Endothelial cell of umbilical vein (primary cell): ENCODE results near the gene PAPLN. TPM values are rescaled to one million over a fixed set of nuclear protein-coding genes. Genes with fewer than 3 reads are reported as not detected.

Experiments
- BruUV-seq: library from RNA; stranded (reverse); fragments of 400-500 nt; replicated peaks from 2 replicates; lab custom pipeline; 2021; lab: Mats Ljungman, UMichigan
- CTCF ChIA-PET: fragments of 300-600, 350-600 bp; sonication (Branson Sonifier 250); formaldehyde crosslinking; loops from one replicate; lab custom pipeline; 2021; ENCODE audit warnings: antibody characterized with exemption, inconsistent platforms; lab: Charles Lee
- POLR2A ChIA-PET: fragments of 300-600, 350-600 bp; sonication (Branson Sonifier 250); formaldehyde crosslinking; loops from one replicate; lab custom pipeline; 2021; ENCODE audit warnings: antibody characterized with exemption, inconsistent platforms; lab: Charles Lee
- DNase-seq: peaks from one replicate; pipeline ENCODE4 v3.0.0-alpha.2; 2011; ENCODE audit warnings: low read depth, low spot score
- FAIRE-seq: peaks from 2 replicates; lab custom pipeline; 2011; peaks lifted over from hg19 to GRCh38; lab: Jason Lieb, UNC
- H2AFZ ChIP-seq: 2 replicates; pipeline ENCODE4 v1.6.0; 2012; ENCODE audit warnings: low read depth, low read length, control low read depth, inconsistent platforms
- H3K27ac ChIP-seq: 2 replicates; pipeline ENCODE4 v1.5.1; 2011; ENCODE audit warnings: low read depth, mild to moderate bottlenecking, control low read depth, low read length, moderate library complexity; ENCODE audit not compliant: insufficient read depth
- H3K27me3 ChIP-seq, 2 experiments: 2 replicates each; pipeline versions ENCODE4 v1.6.0 to v1.6.1; 2011; ENCODE audit warnings: low read length in 2 of 2, mixed read lengths in 1 of 2; ENCODE audit not compliant: control insufficient read depth in 2 of 2, insufficient read depth in 2 of 2
- H3K36me3 ChIP-seq, 2 experiments: 2 replicates in 1 of 2; 3 replicates in 1 of 2; pipeline ENCODE4 v1.5.1; 2011; ENCODE audit warnings: low read length in 2 of 2, mild to moderate bottlenecking in 1 of 2, moderate library complexity in 1 of 2; ENCODE audit not compliant: control insufficient read depth in 2 of 2, insufficient read depth in 2 of 2; ENCODE audit errors: extremely low read depth in 1 of 2
- H3K4me1 ChIP-seq: 3 replicates; pipeline ENCODE4 v1.5.1; 2011; ENCODE audit warnings: mild to moderate bottlenecking, low read length; ENCODE audit not compliant: control insufficient read depth, insufficient read depth; ENCODE audit errors: extremely low read depth
- H3K4me2 ChIP-seq: 2 replicates; pipeline ENCODE4 v1.6.1; 2011; ENCODE audit warnings: low read length, control low read depth, mixed read lengths; ENCODE audit not compliant: insufficient read depth
- H3K4me3 ChIP-seq, 3 experiments: fragments of 200-600 bp in 1 of 3; sonication (generic), shearing (Covaris generic) in 1 of 3; replicated peaks in 1 of 3; 2 replicates each; pipeline ENCODE4 v1.5.1; 2011 to 2016; ENCODE audit warnings: control low read depth in 3 of 3, low read length in 3 of 3, mild to moderate bottlenecking in 2 of 3, inconsistent platforms in 1 of 3, low read depth in 1 of 3, moderate library complexity in 1 of 3; ENCODE audit not compliant: insufficient read depth in 1 of 3
- H3K79me2 ChIP-seq: 2 replicates; pipeline ENCODE4 v1.6.0; 2012; ENCODE audit warnings: low read length, inconsistent platforms; ENCODE audit not compliant: control insufficient read depth, insufficient read depth
- H3K9ac ChIP-seq: replicated peaks from 2 replicates; pipeline ENCODE3; 2011; ENCODE audit warnings: low read length, control low read depth; ENCODE audit not compliant: insufficient read depth; ENCODE audit errors: extremely low read depth
- H3K9me1 ChIP-seq: replicated peaks from 3 replicates; pipeline ENCODE4 v1.6.0; 2011; ENCODE audit warnings: mild to moderate bottlenecking, low read length; ENCODE audit not compliant: control insufficient read depth, insufficient read depth; ENCODE audit errors: extremely low read depth
- H3K9me3 ChIP-seq: replicated peaks from 2 replicates; pipeline ENCODE4 v1.5.1; 2012; ENCODE audit warnings: low read length, inconsistent platforms; ENCODE audit not compliant: control insufficient read depth, insufficient read depth
- H4K20me1 ChIP-seq: replicated peaks from 2 replicates; pipeline ENCODE3; 2011; ENCODE audit warnings: mild to moderate bottlenecking, low read length; ENCODE audit not compliant: control insufficient read depth, insufficient read depth; ENCODE audit errors: extremely low read depth
- EZH2 ChIP-seq: IDR thresholded peaks from 2 replicates; pipeline ENCODE4 v1.6.1; 2012; ENCODE audit warnings: borderline replicate concordance, low read depth, mild to moderate bottlenecking, moderate library complexity, low read length, inconsistent platforms; ENCODE audit not compliant: severe bottlenecking
- FOS ChIP-seq: IDR thresholded peaks from 2 replicates; pipeline ENCODE4 v1.6.1; 2011; ENCODE audit warnings: mild to moderate bottlenecking, low read length, moderate library complexity, borderline replicate concordance; ENCODE audit not compliant: insufficient read depth
- GATA2 ChIP-seq: IDR thresholded peaks from 2 replicates; pipeline ENCODE4 v1.7.0; 2011; ENCODE audit warnings: low read depth, mild to moderate bottlenecking, moderate library complexity, mixed read lengths, low read length; ENCODE audit not compliant: insufficient read length, insufficient read depth
- JUN ChIP-seq: IDR thresholded peaks from 2 replicates; pipeline ENCODE4 v1.6.1; 2011; ENCODE audit warnings: borderline replicate concordance, low read depth; ENCODE audit not compliant: insufficient read length, insufficient read depth
- MYC ChIP-seq: IDR thresholded peaks from one replicate; pipeline ENCODE4 v1.6.1; 2011; ENCODE audit warnings: mild to moderate bottlenecking, low read depth, low read length
- POLR2A ChIP-seq: IDR thresholded peaks from 2 replicates; pipeline ENCODE4 v1.6.1; 2012; ENCODE audit warnings: low read depth, mild to moderate bottlenecking, control low read depth, low read length
- POLR2AphosphoS5 ChIP-seq: IDR thresholded peaks from 2 replicates; pipeline ENCODE4 v1.6.1; 2012; ENCODE audit warnings: low read depth, mild to moderate bottlenecking, control low read depth, low read length, moderate library complexity; ENCODE audit not compliant: insufficient read depth
- dilution Hi-C: fragments of 300-500 bp; cut with MboI; formaldehyde crosslinking; loops from one replicate; pipeline ENCODE4 v1.15.0; 2019; ENCODE audit warnings: low sequenced_read_pairs; ENCODE audit not compliant: extremely low pct_ligation_motif_present
- intact Hi-C: fragments of 100-400 bp; cut with micrococcal nuclease; formaldehyde crosslinking; loops from one replicate; pipeline ENCODE4 v1.10.0; 2022
- polyA plus RNA-seq, 4 experiments: library from polyadenylated mRNA; depleted of rRNA in 3 of 4; stranded (reverse) in 3 of 4; unstranded in 1 of 4; fragments of >200 nt; gene quantifications; 2 replicates each; pipeline versions ENCODE4 v1.2.1 to v1.2.3, GENCODE V29; 2011 to 2012; ENCODE audit warnings: missing spikeins in 1 of 4
- total RNA-seq: library from RNA; stranded (reverse); gene quantifications from 2 replicates; pipeline ENCODE4 v1.2.3, GENCODE V29; 2021
- TF ChIP-seq, protein P1 (sequence below): IDR thresholded peaks from 2 replicates; pipeline ENCODE4 v1.6.1; 2011; ENCODE audit not compliant: insufficient read depth, insufficient read length
- TF ChIP-seq, protein P2 (sequence below), 2 donors: IDR thresholded peaks; 1 replicate in 1 of 2; 2 replicates in 1 of 2; pipeline ENCODE4 v1.5.1; 2011; ENCODE audit warnings: low read length in 2 of 2, mild to moderate bottlenecking in 2 of 2, moderate library complexity in 2 of 2, control low read depth in 1 of 2, inconsistent platforms in 1 of 2, low read depth in 1 of 2; ENCODE audit not compliant: insufficient read depth in 1 of 2; ENCODE audit errors: extremely low read depth in 1 of 2

Gene PAPLN
- total and polyA plus RNA-seq, 2 donors (not counting 3 experiments of a cell fraction or from before 2014, with no cell fraction given), result 5.5 to 6.4 TPM

DNA sequence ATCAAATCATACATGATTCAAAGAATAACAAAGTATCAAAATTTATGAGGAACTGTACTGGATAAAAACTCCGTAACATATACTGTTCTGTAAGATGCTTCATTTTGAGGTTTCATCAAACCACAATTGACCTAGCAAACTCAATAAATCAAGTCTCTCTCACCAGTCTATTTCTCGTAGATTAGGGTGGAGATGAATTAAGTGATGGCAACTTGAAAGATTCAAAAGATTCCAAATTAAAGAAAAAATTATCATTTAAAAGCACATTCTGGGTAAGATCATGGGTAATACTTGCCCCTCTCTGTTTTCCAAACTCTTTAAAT is 74.4 kb downstream of the PAPLN start:
- Histone ChIP-seq H3K79me2 (peaks cover 6% of the 10 kb centered on the region), H3K4me1 (peaks cover 20% of the 10 kb centered on the region), H3K27me3 (no peaks in the 10 kb centered on the region), H3K4me3 (peak overlapping the region in 1 of 3 experiments; percentile 23), H3K36me3 (no peaks in the 10 kb centered on the region), H3K4me2 (peak overlapping the region; percentile 72), H2AFZ (no peak overlapping the region), H4K20me1 (no peaks in the 10 kb centered on the region), H3K9me3 (no peaks in the 10 kb centered on the region), H3K27ac (peak overlapping the region; percentile 31), H3K9ac (no peak overlapping the region), H3K9me1 (no peaks in the 10 kb centered on the region)
- DNase-seq (no peak), FAIRE-seq (no peak)
- POLR2A ChIA-PET, result interaction anchor here (0.8 kb wide), 1 partner anchor 40 kb away, joined by 4 read pairs; no protein-coding TSS in a partner anchor
- CTCF ChIA-PET, result interaction anchor here (1.9 to 2.5 kb wide), 2 partner anchors 16 to 161 kb away, joined by 10 to 34 read pairs; no protein-coding TSS in a partner anchor
- no peak for TF ChIP-seq GATA2
- TF ChIP-seq, protein P1, sequence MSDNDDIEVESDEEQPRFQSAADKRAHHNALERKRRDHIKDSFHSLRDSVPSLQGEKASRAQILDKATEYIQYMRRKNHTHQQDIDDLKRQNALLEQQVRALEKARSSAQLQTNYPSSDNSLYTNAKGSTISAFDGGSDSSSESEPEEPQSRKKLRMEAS, result no peak
- TF ChIP-seq MYC, result no peak
- no peak for TF ChIP-seq POLR2A
- no peak for TF ChIP-seq POLR2AphosphoS5
- no peak for TF ChIP-seq JUN
- no peak for TF ChIP-seq EZH2
- TF ChIP-seq, protein P2, sequence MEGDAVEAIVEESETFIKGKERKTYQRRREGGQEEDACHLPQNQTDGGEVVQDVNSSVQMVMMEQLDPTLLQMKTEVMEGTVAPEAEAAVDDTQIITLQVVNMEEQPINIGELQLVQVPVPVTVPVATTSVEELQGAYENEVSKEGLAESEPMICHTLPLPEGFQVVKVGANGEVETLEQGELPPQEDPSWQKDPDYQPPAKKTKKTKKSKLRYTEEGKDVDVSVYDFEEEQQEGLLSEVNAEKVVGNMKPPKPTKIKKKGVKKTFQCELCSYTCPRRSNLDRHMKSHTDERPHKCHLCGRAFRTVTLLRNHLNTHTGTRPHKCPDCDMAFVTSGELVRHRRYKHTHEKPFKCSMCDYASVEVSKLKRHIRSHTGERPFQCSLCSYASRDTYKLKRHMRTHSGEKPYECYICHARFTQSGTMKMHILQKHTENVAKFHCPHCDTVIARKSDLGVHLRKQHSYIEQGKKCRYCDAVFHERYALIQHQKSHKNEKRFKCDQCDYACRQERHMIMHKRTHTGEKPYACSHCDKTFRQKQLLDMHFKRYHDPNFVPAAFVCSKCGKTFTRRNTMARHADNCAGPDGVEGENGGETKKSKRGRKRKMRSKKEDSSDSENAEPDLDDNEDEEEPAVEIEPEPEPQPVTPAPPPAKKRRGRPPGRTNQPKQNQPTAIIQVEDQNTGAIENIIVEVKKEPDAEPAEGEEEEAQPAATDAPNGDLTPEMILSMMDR (IDR thresholded peaks at IDR 0.05; ENCODE audit: extremely low read depth in 1 of 2, insufficient read depth in 1 of 2, low read depth in 1 of 2, low read length in 2 of 2), result no peak
- TF ChIP-seq FOS, result no peak
- dilution Hi-C loops (no loop called here), intact Hi-C loops (loop anchor here (5.0 kb wide), 1 partner anchor 146 kb away; the partner anchor contains the start of gene NUMB)
- BruUV-seq, result no TSS peak
